Fibroblast of lung (primary cell): Measurements from ENCODE around the gene TM2D1. TPM values are rescaled to one million over a fixed set of nuclear protein-coding genes. Genes with fewer than 3 reads are reported as not detected.

Experiments
- DNase-seq, 2 donors: peaks; one replicate each; pipeline versions ENCODE4 v3.0.0 to v3.0.0-alpha.2; 2010; ENCODE audit warnings: low read depth in 2 of 2
- H2AFZ ChIP-seq: 2 replicates; pipeline ENCODE4 v1.5.1; 2012; ENCODE audit warnings: low read length, control low read depth, inconsistent platforms
- H3K27ac ChIP-seq: 2 replicates; pipeline ENCODE4 v1.5.1; 2011; ENCODE audit warnings: low read length, control low read depth; ENCODE audit not compliant: insufficient read depth
- H3K27me3 ChIP-seq: 2 replicates; pipeline ENCODE4 v1.5.1; 2011; ENCODE audit warnings: mild to moderate bottlenecking, low read length; ENCODE audit not compliant: control insufficient read depth, insufficient read depth
- H3K36me3 ChIP-seq: 2 replicates; pipeline ENCODE4 v1.5.1; 2011; ENCODE audit warnings: low read length; ENCODE audit not compliant: control insufficient read depth, insufficient read depth
- H3K4me1 ChIP-seq: 2 replicates; pipeline ENCODE4 v1.5.1; 2011; ENCODE audit warnings: low read length; ENCODE audit not compliant: control insufficient read depth, insufficient read depth; ENCODE audit errors: extremely low read depth
- H3K4me2 ChIP-seq: 2 replicates; pipeline ENCODE4 v1.5.1; 2011; ENCODE audit warnings: low read length, control low read depth; ENCODE audit not compliant: insufficient read depth; ENCODE audit errors: extremely low read depth
- H3K4me3 ChIP-seq, 4 experiments: fragments of 200-600 bp in 1 of 4; sonication (generic) in 1 of 4; replicated peaks in 1 of 4; 2 replicates each; pipeline ENCODE4 v1.5.1; 2011 to 2016; ENCODE audit warnings: low read length in 4 of 4, low read depth in 3 of 4, mild to moderate bottlenecking in 3 of 4, control low read depth in 2 of 4, inconsistent platforms in 1 of 4, mixed read lengths in 1 of 4; ENCODE audit not compliant: insufficient read depth in 1 of 4; ENCODE audit errors: control extremely low read depth in 1 of 4
- H3K79me2 ChIP-seq: 2 replicates; pipeline ENCODE4 v1.5.1; 2012; ENCODE audit warnings: mild to moderate bottlenecking, low read length, inconsistent platforms; ENCODE audit not compliant: control insufficient read depth, insufficient read depth
- H3K9ac ChIP-seq: 2 replicates; pipeline ENCODE4 v1.5.1; 2011; ENCODE audit warnings: mild to moderate bottlenecking, low read length, control low read depth; ENCODE audit not compliant: insufficient read depth
- H3K9me3 ChIP-seq: 2 replicates; pipeline ENCODE4 v1.5.1; 2012; ENCODE audit warnings: low read depth, low read length; ENCODE audit not compliant: control insufficient read depth, insufficient read depth
- H4K20me1 ChIP-seq: 2 replicates; pipeline ENCODE4 v1.5.1; 2011; ENCODE audit warnings: low read length; ENCODE audit not compliant: control insufficient read depth, insufficient read depth; ENCODE audit errors: extremely low read depth
- CTCF ChIP-seq, 2 donors: IDR thresholded peaks in 1 of 2; conservative IDR thresholded peaks in 1 of 2; 1 replicate in 1 of 2; 2 replicates in 1 of 2; pipeline ENCODE4 v1.5.1; 2011 to 2012; ENCODE audit warnings: low read length in 2 of 2, control low read depth in 1 of 2, inconsistent platforms in 1 of 2, low read depth in 1 of 2, mild to moderate bottlenecking in 1 of 2
- EZH2 ChIP-seq: IDR thresholded peaks from 2 replicates; pipeline ENCODE4 v1.5.1; 2012; ENCODE audit warnings: low read length, control low read depth, mild to moderate bottlenecking; ENCODE audit errors: missing control alignments
- polyA plus RNA-seq, 2 donors: library from polyadenylated mRNA; depleted of rRNA in 1 of 2; stranded (reverse) in 1 of 2; unstranded in 1 of 2; fragments of >200 nt; gene quantifications; 2 replicates each; pipeline ENCODE4 v1.2.1, GENCODE V29; 2011 to 2012; ENCODE audit warnings: missing spikeins in 1 of 2
- total RNA-seq: library from RNA; depleted of rRNA; stranded (reverse); fragments of >200 nt; gene quantifications from 2 replicates; pipeline ENCODE4 v1.2.1, GENCODE V29; 2014

The TM2D1 gene
- total and polyA plus RNA-seq, 2 donors (not counting 1 experiment from before 2014, with no cell fraction given) = 58.6 to 82.0 TPM

DNA sequence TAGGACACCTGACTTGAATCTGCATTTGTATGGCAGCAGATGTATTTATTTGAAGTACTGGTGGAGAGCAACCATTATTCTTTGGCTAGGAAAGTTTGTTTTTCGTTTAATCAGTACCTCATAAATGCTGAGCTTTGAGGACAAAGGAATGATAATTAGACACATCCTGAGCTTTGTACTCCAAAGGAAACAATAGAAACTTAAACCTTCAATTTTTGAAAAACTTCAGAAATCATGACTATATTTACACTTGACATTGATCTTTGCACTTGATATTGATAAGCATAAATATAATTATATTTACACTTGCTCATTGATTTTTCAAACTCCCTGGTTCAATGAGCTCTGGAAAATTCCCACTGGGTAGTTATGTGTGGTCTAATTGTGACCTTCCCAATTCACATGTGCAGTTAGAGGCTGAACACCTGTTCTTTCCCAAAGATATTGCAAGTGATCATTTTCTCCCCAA, 28.0 kb upstream of the TM2D1 start:
- H3K9me3 ChIP-seq = no peaks in the 10 kb centered on the region
- no peaks in the 10 kb centered on the region for H3K79me2 ChIP-seq
- no peaks in the 10 kb centered on the region for H3K36me3 ChIP-seq
- no peak for DNase-seq
- no peaks in the 10 kb centered on the region for H3K27me3 ChIP-seq
- no peak overlapping the region for H3K4me3 ChIP-seq
- H2AFZ ChIP-seq = no peak overlapping the region
- H3K27ac ChIP-seq = no peak overlapping the region
- no peak overlapping the region for H3K4me2 ChIP-seq
- no peak overlapping the region for H3K9ac ChIP-seq
- no peaks in the 10 kb centered on the region for H3K4me1 ChIP-seq
- TF ChIP-seq EZH2 = no peak
- no peaks in the 10 kb centered on the region for H4K20me1 ChIP-seq

- Histone ChIP-seq H3K27ac (no peak overlapping the region), H3K4me3 (no peak overlapping the region), H3K9me3 (no peaks in the 10 kb centered on the region), H3K79me2 (no peaks in the 10 kb centered on the region), H2AFZ (no peak overlapping the region), H3K9ac (no peak overlapping the region), H3K36me3 (no peaks in the 10 kb centered on the region), H3K4me2 (no peak overlapping the region), H3K4me1 (no peaks in the 10 kb centered on the region), H4K20me1 (no peaks in the 10 kb centered on the region), H3K27me3 (no peaks in the 10 kb centered on the region)
- TF ChIP-seq EZH2 (no peak), CTCF (conservative IDR thresholded peaks at IDR 0.05 in 1 of 2, IDR thresholded peaks at IDR 0.05 in 1 of 2; ENCODE audit: low read depth in 1 of 2, low read length in 2 of 2) (no peak)
- DNase-seq = no peak
Observed at GRCh38 chr1:61749574-61749973, 24.6 kb upstream of the TM2D1 start.

GRCh38 chr1:61748566-61748965, 23.6 kb upstream of the TM2D1 start:
- TF ChIP-seq EZH2 (no peak), CTCF (conservative IDR thresholded peaks at IDR 0.05 in 1 of 2, IDR thresholded peaks at IDR 0.05 in 1 of 2; ENCODE audit: low read depth in 1 of 2, low read length in 2 of 2) (no peak)
- Histone ChIP-seq H3K9me3 (no peaks in the 10 kb centered on the region), H4K20me1 (no peaks in the 10 kb centered on the region), H3K4me1 (no peaks in the 10 kb centered on the region), H3K36me3 (no peaks in the 10 kb centered on the region), H3K79me2 (no peaks in the 10 kb centered on the region), H2AFZ (no peak overlapping the region), H3K27me3 (no peaks in the 10 kb centered on the region), H3K9ac (no peak overlapping the region), H3K4me3 (no peak overlapping the region), H3K4me2 (no peak overlapping the region), H3K27ac (no peak overlapping the region)
- no peak for DNase-seq
